ENCODE data around the gene GSX1.

The GSX1 gene

GRCh38 chr13:27789153-27789494 is 3.2 kb upstream of the GSX1 start:
- no peak for TF ChIP-seq CTCF (conservative IDR thresholded peaks at IDR 0.05; ENCODE audit: low read depth, low read length)
- H3K4me3 ChIP-seq (ENCODE audit: low read length), result no peak overlapping the region
- no peak for DNase-seq (ENCODE audit: low read depth)

GRCh38 chr13:27789495-27790303 is 2.6 kb upstream of the GSX1 start:
- DNase-seq (ENCODE audit: low read depth), result no peak
- no peak overlapping the region for H3K4me3 ChIP-seq (ENCODE audit: low read length)
- TF ChIP-seq CTCF (conservative IDR thresholded peaks at IDR 0.05; ENCODE audit: low read depth, low read length), result no peak

- no peak overlapping the region for H3K4me3 ChIP-seq (ENCODE audit: low read length)
- no peak for TF ChIP-seq CTCF (conservative IDR thresholded peaks at IDR 0.05; ENCODE audit: low read depth, low read length)
- DNase-seq (ENCODE audit: low read depth), result no peak
These were observed 1.8 kb upstream of the GSX1 start for GRCh38 chr13:27790523-27790922.

GRCh38 chr13:27791146-27791900 is 960 bp upstream of the GSX1 start:
- no peak overlapping the region for H3K4me3 ChIP-seq (ENCODE audit: low read length)
- TF ChIP-seq CTCF (conservative IDR thresholded peaks at IDR 0.05; ENCODE audit: low read depth, low read length), result no peak
- DNase-seq (ENCODE audit: low read depth), result no peak

- TF ChIP-seq CTCF (conservative IDR thresholded peaks at IDR 0.05; ENCODE audit: low read depth, low read length), result no peak
- H3K4me3 ChIP-seq (ENCODE audit: low read length), result no peak overlapping the region
These were observed 336 bp upstream of the GSX1 start for GRCh38 chr13:27791901-27792392.

GRCh38 chr13:27793507-27794367 is 1.5 kb downstream of the GSX1 start:
- no peak for TF ChIP-seq CTCF (conservative IDR thresholded peaks at IDR 0.05; ENCODE audit: low read depth, low read length)
- no peak for DNase-seq (ENCODE audit: low read depth)
- no peak overlapping the region for H3K4me3 ChIP-seq (ENCODE audit: low read length)

More at GRCh38 chr13:27791901-27792392, 336 bp upstream of the GSX1 start:
- DNase-seq (ENCODE audit: low read depth), result no peak

Measured in retinal pigment epithelial cell (primary cell).